ENCODE measurements around the gene EGFL8. TPM values are rescaled to one million over a fixed set of nuclear protein-coding genes. Genes with fewer than 3 reads are reported as not detected.

Gene EGFL8
- total and polyA plus RNA-seq, 9 of the 15 experiments (the other 6 are each of a cell fraction or from before 2014, with no cell fraction given) = 2.2 to 47.4 (median 14.2) TPM

GRCh38 chr6:32198345-32198696, 33.9 kb downstream of the EGFL8 start:
- Histone ChIP-seq H3K27ac (ENCODE audit: extremely low read depth, low read depth, low read length) (no peak overlapping the region), H3K27me3 (ENCODE audit: control insufficient read depth in 2 of 2, insufficient read depth in 2 of 2, low read length in 2 of 2) (peaks cover under 1% of the 10 kb centered on the region in 2 experiments; a peak in 3 of 5 replicates), H3K36me3 (ENCODE audit: control insufficient read depth, insufficient read depth, low read length) (no peaks in the 10 kb centered on the region), H3K4me1 (replicated peaks in 1 of 2; ENCODE audit: control insufficient read depth in 2 of 2, insufficient read depth in 2 of 2, low read length in 2 of 2) (peaks cover 33 to 43% of the 10 kb centered on the region in 2 experiments), H3K9me1 (ENCODE audit: control insufficient read depth, insufficient read depth, low read length) (no peaks in the 10 kb centered on the region), H3K4me2 (ENCODE audit: insufficient read depth, low read length) (no peak overlapping the region), H2AFZ (ENCODE audit: low read depth, low read length) (no peak overlapping the region), H3K4me3 (no peak overlapping the region), H3K9ac (ENCODE audit: insufficient read depth in 1 of 2, low read depth in 2 of 2, low read length in 2 of 2) (peak overlapping the region in 1 of 2 experiments; percentile 2; a peak in 1 of 4 replicates), H3K9me3 (replicated peaks; ENCODE audit: control insufficient read depth, insufficient read depth, low read depth, low read length) (no peaks in the 10 kb centered on the region), H3K79me2 (ENCODE audit: control insufficient read depth, insufficient read depth, low read length) (peaks cover 9% of the 10 kb centered on the region; the same call in 2 of the 3 replicates), H4K20me1 (replicated peaks; ENCODE audit: control insufficient read depth, insufficient read depth, low read length) (no peaks in the 10 kb centered on the region)
- no TSS peak for BruUV-seq (replicated peaks)
- 41% methylated on average over 3 of the region's 3 CpGs for WGBS (ENCODE audit: insufficient coverage, low coverage, missing lambda C conversion rate)
- ATAC-seq = no peak
- FAIRE-seq = no peak
- in situ Hi-C loops (cut with MboI) = no loop called here
- ChIA-PET CTCF (ENCODE audit: low intra/inter-chr PET ratio) (no interaction called here), POLR2A (interaction anchor here (0.7 kb wide), 1 partner anchor 10 kb away, joined by 5 read pairs; no protein-coding TSS in a partner anchor)
- intact Hi-C loops (cut with micrococcal nuclease) = loop anchor here (5.0 to 10.0 kb wide), 2 partner anchors 294 to 774 kb away; partner anchors contain the start of gene ZBTB12
- no peak for DNase-seq (ENCODE audit: extremely low read depth in 1 of 4, low spot score in 3 of 4)
- TF ChIP-seq ZFPM2 (CRISPR knock-in tag; IDR thresholded peaks at IDR 0.05) (no peak), ZNF224 (CRISPR knock-in tag; IDR thresholded peaks at IDR 0.05) (no peak), GMEB1 (CRISPR knock-in tag; IDR thresholded peaks at IDR 0.05) (no peak), NBN (IDR thresholded peaks at IDR 0.05; ENCODE audit: low read depth) (no peak), NFE2L1 (tag; IDR thresholded peaks at IDR 0.05; ENCODE audit: borderline replicate concordance, low read depth) (no peak)

Measured in K562 (cell line).